ENCODE data around the gene CA10.

The CA10 gene

DNA sequence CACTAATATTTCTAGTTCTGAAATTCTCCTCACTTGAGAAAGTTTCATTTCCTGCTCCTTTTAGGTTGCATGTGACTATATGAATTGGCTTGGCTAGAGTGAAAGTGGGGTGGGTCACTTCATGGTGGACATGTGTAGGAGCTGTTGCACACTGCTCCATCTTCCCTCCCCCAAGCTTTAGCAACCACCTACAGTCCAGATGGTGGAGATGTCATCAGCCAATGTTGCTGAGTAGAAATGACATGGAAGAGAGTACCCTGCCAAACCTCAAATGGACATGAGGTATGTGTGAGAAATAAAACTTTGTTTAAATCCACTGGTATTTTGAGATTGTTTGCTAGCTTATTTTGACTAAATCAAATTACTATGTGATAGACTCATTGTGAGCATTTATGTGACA is 281.5 kb downstream of the CA10 start:
- no peak for DNase-seq (ENCODE audit: low read depth in 2 of 2)

DNA sequence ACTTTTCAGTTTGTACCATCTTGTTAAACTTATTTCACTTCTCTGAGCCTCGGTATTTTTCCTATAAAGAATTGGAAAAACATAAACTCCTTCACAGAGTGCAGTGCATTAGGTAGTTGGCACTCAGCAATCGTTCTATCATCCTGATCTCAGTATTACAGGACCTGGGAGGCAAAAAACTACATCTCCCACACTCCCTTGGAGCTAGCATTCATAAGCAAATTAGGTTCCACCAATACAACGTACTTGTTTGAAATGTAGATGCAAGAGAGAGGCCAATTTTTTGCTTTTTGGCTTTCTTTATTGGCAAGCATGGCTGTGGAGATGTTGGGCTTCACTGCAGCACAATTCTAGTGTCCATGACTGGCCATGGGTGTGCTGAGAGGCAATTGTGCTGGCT is 285.2 kb downstream of the CA10 start:
- no peak for DNase-seq (ENCODE audit: low read depth in 2 of 2)

DNA sequence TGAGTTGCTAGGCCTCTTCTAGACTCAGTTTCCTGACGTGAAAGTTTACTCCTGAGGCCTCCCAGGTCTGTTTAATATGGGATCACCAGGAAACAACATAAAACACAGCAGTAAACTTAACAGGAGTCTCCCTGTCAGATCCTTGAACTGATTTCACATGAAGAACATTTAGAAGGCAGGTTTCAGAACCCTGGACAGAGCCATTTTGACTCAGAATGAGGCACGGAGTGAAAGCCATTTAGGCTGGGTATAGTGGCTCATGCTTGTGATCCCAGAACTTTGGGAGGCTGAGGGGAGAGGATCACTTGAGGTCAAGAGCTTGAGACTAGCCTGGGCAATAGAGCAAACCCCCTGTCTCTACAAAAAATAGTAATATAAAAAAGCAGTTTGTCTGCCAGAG is 289.1 kb downstream of the CA10 start:
- no peak for DNase-seq (ENCODE audit: low read depth in 2 of 2)

DNA sequence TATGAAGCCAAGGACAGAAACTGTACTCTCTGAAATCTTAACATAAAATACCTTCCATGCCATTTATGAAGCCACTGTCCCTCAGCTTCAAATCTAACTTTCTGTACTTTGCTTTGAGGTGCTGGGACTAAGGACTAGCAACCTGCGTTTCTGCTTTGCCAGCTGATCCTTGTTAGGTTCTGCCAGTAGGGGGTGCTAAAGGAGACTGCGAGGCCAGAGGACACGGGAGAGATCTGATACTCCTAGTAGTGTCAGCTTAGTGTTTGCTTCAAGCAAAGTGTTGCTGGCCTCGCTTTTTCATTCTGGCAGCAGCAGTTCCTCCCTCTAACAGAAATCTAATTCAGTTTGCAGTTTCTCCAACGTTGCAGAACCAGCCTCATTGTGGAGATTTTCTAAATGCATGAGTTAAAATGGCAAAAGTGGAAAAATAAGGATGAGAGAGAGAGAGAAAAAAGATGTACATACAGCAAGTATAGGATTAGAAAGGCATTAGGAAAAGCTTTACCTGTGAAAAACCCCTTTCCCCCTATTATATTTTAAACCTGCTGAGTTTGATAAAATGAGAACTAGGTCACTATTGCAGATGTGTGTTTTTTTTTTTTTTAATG is 297.5 kb downstream of the CA10 start:
- DNase-seq (ENCODE audit: low read depth in 2 of 2), result no peak

DNA sequence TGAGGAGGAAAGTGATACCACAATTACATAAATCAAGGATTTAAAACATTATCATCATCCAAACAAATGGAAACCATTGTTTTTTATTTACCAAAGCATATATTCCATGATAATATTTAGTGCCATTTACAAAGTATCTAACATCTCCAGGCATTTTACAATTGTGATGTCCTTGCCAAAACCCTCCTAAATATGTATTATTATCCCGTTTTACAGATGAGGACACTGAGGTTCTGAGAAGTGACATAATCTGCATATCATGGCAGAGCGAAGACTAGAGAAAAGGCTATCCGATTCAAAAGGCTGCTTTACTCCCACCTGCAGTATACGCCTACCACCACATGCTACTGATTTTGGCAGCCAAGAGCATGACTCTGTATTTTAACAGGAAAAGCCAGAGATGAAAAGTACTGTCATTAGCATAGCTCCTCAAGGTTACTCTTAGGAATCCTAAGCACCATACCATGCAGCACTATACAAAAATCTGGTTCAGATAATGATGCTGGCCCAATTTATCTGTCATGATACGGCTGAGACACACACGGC is 301.4 kb downstream of the CA10 start:
- no peak for DNase-seq (ENCODE audit: low read depth in 2 of 2)

DNA sequence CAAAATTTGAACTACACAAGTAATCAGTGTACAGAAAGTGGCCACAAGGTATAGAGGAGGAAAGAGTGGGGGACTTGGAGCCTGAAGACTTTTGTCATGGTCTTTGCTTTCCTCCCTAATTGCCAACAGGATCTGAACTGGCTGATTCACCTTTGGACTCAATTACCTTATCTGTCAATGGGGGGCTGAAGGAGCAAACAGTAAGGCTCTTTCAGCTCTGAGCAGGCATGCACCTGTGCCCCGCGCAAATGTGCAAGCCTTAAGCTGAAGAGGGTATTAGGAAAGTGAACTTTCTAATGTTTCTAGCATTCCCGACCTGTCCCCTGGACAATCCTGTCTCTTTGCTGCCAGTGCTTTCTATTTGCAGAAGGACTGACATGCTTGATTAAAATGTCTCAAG is 302.7 kb downstream of the CA10 start:
- no peak for DNase-seq (ENCODE audit: low read depth in 2 of 2)

DNA sequence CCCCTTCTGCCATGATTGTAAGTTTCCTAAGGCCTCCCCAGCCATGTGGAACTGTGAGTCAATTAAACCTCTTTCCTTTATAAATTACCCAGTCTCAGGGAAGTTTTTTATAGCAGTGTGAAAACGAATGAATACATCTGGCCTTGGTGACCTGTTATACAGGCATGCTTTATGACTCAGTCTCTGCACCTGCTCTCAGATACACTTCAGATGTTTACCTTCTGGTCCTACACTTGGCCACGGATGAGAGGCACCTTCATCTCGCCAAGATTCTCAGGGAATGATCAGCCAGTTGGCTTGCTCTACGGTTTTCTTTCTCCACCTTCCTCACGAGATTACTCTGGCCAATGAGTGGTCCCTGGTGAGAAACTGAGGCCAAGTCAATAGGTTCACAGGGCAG is 304.7 kb downstream of the CA10 start:
- no peak for DNase-seq (ENCODE audit: low read depth in 2 of 2)

DNA sequence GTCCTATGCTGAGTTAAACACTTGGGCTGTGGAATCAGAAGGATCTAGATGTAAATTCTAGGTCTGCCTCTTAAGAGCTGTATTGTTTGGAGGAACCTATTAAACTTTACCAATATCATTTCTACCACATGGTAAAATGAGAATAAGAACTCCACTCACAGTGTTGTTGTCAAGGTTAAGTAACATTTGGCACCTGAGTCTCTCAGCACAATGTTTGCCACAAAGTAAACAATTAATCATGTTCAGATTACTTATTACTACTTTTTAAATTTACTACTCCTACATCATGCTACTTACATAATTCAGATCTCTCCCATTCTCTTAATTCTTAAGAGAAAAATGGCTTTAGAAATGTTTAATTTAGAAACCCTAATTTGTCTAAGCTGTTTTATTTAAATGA is 305.9 kb downstream of the CA10 start:
- DNase-seq (ENCODE audit: low read depth in 2 of 2), result no peak

DNA sequence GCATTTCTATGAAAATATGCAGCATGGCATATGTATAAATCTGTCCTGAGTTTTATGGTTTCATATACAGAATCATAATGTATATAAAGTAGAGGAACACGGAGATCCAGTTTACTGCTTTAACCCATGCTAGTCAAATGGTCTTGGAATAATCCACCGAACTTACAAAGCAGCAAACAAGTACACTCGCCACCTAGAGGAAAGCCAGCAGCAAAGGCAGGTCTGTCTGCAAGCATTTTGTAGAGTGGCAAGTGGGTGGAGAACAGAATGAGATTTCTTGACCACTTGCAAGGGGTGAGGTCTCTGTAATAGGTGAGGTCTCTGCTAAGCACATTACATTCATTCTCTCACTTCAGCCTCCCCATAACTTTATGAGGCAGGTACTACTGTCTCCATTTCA is 308.3 kb downstream of the CA10 start:
- DNase-seq (ENCODE audit: low read depth in 2 of 2), result no peak

DNA sequence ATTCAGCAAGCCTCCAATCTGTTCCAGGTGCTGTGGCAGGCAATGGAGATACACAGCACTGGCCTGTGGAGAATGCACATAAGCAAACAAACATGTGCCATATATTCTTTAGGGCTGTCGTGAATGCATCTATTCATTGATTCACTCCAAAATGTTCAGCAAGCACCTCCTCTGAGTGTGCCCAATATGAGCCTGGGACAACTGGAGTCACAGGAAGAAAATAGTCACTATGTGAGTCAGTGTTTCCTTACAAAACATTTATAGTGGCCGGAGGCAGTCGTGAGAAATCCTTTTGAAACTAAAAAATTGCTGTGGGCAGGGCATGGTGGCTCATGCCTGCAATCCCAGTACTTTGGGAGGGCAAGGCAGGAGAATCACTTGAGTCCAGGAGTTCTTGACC is 310.1 kb downstream of the CA10 start:
- DNase-seq (ENCODE audit: low read depth in 2 of 2), result no peak

DNA sequence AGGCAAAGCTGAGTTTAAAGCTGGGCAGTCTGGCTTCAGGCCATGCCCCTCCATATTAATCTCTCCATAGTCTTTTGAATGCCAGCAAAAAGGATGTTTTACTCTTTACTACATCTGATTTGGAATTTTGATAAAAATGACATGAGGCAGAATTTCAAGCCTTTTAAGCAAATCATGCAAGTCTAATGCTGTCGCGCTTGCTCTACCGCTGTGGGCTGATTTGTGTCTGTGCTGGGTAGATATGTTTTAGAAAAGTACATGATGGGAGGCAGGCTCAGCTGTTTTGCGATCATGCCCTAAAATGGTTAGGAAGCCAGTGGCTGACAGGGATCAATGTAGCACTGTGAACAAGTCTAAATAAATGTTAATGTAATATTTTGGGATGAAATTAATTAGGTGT is 311.9 kb downstream of the CA10 start:
- no peak for DNase-seq (ENCODE audit: low read depth in 2 of 2)

DNA sequence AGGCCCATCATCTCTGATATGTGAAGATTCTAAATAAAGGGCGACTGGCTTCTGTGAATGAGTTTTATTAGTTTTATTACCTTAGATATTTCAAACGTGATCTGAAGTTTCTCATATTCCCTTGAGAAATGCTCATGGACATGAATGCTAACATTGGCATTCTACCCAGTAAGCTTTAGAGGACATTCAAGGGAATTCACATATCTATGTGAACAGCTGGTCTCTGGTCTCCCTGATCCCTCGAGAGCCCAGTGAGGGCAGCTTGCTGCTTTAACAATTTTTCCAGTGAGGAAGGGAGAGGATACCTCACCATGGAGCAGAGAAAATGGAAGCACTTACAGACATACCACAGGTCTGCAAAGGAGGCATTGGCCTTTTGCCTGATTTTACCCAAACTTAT is 312.7 kb downstream of the CA10 start:
- DNase-seq (ENCODE audit: low read depth in 2 of 2), result no peak

DNA sequence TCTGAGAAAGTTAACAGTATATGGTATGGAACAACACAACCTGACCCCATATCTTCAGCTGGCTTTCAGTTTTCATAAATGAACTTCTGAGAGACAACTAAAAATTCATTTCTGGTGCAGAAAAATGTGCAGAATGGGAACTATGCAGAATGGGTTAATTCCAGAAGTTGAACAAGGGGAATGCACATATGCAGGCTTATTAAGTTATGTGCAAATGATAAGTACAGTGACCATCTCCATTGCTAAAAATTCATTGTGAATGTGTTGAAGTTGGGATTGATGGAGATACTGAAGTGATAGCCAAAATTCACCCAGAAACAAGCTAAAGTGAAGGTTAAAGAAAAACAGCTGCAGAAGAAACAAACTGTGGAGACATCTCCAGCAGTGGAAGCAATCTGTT is 315.8 kb downstream of the CA10 start:
- DNase-seq (ENCODE audit: low read depth in 2 of 2), result no peak

DNA sequence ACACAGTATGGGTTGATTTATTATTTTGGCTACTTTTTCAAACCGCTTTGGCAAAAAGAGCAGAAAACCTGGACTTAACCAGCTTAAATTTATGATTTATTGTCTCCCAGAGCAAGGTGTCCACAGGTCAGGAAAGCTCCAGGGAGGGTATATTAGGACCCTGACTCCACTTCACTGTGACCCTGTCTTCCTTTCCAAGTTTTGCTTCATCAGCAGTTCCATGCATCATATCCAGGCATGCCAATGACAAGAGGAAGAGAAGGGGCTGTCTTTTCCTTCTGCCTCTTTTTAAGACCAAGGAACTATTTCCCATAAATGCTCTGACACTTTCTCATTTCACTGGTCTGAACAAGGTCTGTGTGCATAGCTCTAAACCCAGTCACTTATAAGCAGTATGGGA is 316.8 kb downstream of the CA10 start:
- no peak for DNase-seq (ENCODE audit: low read depth in 2 of 2)

DNA sequence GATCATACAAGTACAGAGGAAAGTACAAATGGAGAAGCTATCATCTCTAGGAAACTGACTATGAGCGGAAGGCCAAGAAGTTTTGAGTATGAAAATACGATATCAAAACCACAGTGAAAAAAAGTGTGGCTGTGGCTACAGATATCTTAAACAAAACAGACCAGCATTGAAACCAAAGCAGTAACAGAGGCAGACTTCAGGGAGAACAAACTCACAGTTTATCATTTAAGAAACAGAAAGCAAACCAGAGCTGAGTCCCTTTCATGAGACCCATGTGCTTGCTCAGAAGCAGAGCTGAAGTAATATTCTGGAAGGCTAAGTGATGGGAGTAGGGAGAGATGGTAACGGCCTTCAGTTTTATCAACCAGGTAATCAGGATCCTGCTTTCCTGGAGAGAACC is 317.8 kb downstream of the CA10 start:
- no peak for DNase-seq (ENCODE audit: low read depth in 2 of 2)

DNA sequence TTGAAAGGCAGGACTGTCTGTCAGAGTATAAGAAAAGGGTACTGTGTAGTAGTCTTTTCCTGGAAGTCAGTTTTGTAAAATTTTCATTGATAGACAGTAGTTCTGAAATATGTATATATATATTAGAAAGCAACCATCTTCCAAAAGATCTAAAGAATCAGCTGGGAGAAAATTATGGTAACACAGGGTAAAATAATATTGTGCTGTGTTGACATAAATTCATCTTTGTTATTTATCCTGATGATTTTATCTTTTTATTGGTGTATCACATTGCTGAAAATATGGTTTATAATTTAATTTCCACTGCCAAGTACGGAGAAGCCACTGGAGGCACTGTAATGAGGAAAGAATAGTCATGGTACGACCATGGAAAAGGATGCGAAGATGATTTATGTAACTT is 324.9 kb downstream of the CA10 start:
- no peak for DNase-seq (ENCODE audit: low read depth in 2 of 2)

DNA sequence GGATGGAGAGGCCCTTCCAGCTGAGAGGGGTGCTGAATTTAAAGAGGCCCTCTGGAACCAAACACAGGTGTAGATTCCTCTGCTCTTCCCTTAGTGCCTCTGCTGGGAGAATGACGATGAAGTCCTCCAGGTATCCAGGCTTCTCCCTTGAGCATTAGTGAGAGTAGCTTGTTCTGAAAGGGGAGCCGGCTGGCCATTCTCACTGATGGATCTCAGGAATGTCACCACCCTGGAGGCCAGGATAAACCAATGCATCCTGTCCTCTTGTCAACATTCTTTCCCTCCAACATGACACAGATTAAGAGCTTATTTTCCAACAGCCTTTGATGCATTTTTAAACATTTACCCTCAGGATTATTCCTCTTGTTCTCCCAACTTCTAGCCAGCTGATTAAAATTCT is 325.5 kb downstream of the CA10 start:
- DNase-seq (ENCODE audit: low read depth in 2 of 2), result no peak

DNA sequence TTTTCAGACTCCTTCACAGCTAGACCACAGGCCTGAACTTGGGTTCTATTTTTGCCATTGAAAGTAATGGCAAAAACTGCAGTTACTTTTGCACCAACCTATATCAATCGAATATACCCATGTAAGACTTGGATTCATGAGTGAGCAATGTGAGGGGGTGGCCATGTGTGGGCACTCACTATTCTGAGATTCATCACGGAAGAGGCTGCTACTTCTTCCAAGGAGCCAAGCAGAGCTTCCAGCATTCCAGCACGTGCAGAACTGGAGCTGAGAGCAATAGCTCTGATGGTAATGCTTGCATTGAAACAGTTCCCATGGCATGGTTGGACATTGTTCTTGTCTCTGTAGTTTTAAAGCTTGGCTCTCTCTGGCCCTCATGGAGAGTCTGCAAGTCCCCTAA is 327.6 kb downstream of the CA10 start:
- no peak for DNase-seq (ENCODE audit: low read depth in 2 of 2)

DNA sequence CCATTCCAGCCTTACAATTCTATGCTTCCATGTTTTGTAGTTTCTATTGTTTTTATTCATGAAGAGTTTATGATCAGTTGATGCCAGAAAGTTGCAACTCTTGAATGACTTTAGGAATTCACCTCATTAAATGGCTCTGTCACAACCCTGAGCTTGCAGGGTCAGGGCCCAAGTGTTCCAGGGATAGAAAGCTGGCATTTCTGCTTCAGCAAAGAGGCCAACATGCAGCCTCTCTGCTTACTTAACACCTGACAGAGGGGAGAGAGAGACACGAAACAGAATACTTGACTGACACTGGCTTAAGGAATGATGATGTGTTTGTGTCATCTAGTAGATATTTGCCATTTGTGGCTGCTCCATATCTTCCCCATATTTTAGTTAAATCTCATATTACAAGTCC is 328.1 kb downstream of the CA10 start:
- DNase-seq (ENCODE audit: low read depth in 2 of 2), result no peak

DNA sequence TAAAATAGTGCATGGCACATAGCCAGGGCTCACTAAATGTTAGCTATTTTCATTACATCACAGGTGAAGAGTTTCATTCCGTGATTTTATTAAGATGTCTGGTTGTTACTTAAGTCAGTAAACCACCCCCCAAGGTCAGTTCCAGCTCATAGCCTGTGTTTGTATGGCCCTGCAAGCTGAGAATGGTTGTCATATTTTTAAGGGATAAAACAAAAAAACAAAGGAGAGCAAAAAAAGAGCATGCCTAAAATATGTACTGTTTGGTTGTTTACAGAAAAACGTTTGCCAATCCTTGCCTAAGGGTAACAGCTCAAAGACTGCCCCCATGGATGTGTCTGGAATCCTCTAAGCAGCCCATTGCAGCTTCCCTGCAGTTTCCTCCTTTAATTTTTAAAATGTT is 329.6 kb downstream of the CA10 start:
- DNase-seq (ENCODE audit: low read depth in 2 of 2), result no peak

DNA sequence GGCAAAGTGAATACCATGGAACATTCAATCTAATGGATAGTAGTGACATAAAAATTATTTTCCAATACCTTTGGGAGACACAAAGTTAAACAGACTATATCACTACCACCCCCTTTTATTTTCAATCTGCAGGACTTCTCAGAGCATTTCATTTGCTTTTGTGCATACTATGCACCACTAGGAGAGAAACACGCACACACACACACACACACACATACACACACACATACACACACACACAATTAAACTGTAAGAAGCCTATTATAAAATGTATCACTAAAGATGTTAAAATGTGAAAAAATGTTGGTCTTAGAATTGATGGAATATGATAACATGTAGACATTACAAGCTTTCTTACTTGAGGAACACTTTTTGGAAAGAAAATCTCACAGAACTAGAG is 331.4 kb downstream of the CA10 start:
- no peak for DNase-seq (ENCODE audit: low read depth in 2 of 2)

DNA sequence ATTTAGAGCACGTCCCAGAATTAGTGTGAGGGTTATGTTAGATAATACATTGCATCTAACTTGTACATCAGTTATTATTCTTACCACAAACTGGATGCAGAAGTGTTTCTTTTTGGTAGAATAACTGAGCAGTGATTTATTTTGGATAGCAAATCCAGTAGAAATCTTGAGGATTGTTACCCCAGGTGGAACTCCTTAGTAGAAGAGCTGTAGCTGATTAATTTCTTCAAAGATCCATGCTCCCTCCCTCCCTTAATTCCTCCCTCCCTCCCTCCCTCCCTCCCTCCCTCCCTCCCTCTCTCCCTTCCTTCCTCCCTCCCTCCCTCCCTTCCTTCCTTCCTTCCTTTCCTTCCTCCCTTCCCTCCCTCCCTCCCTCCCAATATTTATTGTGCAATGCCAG is 337.7 kb downstream of the CA10 start:
- DNase-seq (ENCODE audit: low read depth in 2 of 2), result no peak

DNA sequence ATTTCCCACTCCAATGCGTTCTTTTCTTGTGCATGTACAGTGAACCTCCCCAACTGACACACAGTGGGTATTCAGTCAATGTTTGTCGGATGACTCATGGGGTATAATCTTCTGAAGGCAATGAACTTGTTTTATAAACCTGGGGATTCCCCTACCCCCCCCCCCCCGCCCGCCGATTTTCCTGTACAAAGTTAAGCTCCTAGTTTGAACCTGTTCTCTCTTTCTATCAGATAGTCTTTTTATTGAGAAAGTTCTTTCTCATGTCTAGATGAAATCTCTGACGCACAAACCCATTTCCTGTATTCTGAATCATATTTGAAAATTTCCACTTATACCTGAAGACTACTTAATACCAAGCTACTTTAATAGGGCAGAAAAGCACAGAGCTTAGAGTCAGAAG is 338.3 kb downstream of the CA10 start:
- no peak for DNase-seq (ENCODE audit: low read depth in 2 of 2)

All from stimulated activated CD8-positive, alpha-beta memory T cell treated with anti-CD3 and anti-CD28 coated beads, Interleukin-2, amount 100 ng/mL, for 1 hour (primary cell).